ENCODE measurements around the gene CARD14.
"Not testable (repeated sequence)": the region's sequence is repeated elsewhere in the genome, so short reads cannot be mapped to it uniquely, and the experiment has no call there.

Gene CARD14

GRCh38 chr17:80183581-80184422, 14.0 kb downstream of the CARD14 start:
- no peak for DNase-seq (ENCODE audit: low read depth, low spot score)

DNA sequence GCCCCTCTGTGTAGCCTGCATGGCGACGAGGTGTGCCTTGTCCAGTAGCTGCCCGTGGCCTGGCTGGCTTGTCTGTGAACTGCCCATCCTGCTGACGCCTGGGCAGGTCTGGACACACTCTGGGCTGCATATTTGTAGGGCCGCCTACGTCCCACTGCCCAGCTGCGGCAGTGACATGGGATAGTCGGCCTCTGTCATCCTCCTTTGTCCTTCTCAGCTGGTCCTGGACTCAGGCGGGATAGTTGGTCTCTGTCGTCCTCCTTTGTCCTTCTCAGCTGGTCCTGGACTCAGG, 14.5 kb downstream of the CARD14 start:
- no peak for DNase-seq (ENCODE audit: low read depth, low spot score)

DNA sequence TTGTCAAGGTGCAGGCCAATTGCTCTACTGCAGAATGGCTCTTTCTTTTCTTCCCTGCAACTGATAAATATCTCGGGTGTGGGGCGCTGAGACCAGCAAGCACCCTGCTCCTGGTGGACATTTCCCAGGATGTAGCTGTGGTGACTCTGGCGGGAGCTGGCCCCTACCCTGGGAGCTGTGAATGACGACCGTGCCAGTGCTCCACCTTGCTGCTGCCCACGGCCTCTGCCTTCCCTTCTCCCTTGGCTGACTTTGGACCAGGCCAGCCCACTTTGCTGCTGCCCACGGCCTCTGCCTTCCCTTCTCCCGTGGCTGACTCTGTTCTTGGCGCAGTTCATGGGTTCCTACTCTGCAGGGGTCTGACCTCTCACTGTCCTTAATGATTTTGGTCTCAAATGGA, 16.1 kb downstream of the CARD14 start:
- no peak for DNase-seq (ENCODE audit: low read depth, low spot score)

DNA sequence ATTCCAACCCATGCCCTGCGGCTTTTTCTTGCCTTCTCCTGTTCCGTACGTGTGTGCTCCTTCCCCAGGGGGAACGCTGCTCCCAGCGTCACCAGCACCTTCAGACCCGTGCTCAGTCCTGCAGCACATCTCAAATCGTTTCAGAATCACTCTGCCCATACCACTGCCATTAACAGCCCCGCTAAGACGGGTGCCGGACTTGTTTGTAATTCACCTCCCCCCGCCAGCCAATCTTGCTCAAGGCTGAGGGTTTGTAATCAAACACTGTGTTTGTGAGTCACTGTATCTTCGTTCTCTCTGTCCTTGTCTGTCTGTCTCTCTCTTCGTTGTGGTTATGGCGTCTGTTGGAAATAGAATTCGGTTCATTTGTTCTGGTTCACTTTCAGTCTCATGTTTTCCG, 17.3 kb downstream of the CARD14 start:
- DNase-seq (ENCODE audit: low read depth, low spot score): no peak

- DNase-seq (ENCODE audit: low read depth, low spot score): no peak
These were observed 17.7 kb downstream of the CARD14 start for GRCh38 chr17:80187515-80187941.

DNA sequence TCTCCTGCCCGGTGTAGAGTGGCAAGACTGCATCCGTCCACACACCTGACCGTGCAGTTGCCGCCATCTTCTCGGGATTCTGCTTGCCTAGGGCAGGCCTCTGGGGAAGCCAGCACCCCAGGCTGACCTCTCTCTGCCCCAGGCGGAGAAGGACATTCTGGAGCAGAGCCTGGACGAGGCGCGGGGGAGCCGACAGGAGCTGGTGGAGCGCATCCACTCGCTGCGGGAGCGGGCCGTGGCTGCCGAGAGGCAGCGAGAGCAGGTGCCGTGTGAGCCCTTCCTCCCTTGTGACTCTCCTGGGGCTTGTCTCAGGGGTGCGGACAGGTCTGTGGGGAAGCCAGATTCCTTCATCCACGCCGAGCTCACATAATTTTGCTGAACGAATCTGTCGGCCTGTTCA, 19.8 kb downstream of the CARD14 start:
- DNase-seq (ENCODE audit: low read depth, low spot score): no peak

- DNase-seq (ENCODE audit: low read depth, low spot score): no peak
These were observed 20.9 kb downstream of the CARD14 start for GRCh38 chr17:80190716-80191115.

DNA sequence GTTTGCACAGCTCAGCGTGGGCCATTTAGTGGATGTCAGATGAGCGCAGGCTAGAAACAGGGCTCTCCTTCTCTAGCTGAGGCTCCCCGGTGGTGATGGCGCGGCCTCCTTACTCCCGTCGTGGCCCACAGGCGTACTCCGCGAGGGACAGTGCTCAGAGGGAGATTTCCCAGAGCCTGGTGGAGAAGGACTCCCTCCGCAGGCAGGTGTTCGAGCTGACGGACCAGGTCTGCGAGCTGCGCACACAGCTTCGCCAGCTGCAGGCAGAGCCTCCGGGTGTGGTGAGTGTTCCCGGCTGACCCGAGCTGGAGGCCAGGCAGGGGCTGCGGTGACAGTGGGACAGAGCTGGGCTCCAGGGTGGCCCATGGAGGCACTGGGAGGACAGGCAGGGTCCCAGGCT, 21.4 kb downstream of the CARD14 start:
- no peak for DNase-seq (ENCODE audit: low read depth, low spot score)

DNA sequence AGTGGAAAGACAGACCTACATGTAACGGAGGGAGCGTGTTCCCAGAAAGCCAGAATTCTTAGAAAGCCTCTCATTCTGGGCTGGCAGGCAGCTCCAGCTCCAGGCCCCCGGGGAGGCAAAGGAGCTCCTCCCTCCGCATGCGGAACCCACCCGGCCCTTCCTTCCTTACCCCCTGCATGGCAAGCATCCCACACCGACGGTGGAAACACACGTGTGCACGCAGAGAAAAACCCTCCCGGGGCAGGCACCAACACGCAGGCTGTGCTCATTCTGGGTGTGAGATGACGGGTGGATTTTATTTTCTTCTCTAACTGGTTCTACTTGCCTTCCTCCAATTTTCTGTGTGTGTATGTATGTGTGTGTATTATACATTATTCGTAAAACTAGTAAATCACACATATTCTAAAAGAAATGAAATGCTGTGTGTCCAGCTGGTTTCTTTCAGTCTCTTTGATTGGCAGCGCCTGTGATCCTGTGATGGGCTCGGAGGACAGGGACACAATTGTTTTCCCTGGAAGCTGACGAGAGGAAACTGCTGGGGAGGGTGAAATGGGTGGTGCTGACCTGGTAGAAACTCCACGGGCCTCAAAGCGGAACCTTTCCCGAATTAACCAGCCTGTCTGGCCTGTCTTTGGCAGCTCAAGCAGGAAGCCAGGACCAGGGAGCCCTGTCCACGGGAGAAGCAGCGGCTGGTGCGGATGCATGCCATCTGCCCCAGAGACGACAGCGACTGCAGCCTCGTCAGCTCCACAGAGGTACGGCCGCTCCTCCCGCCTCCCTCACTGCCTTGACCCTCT, 22.2 kb downstream of the CARD14 start:
- no peak for DNase-seq (ENCODE audit: low read depth, low spot score)

- no peak for DNase-seq (ENCODE audit: low read depth, low spot score)
These were observed 25.3 kb downstream of the CARD14 start for GRCh38 chr17:80195141-80195540.

GRCh38 chr17:80195671-80196529, 26.1 kb downstream of the CARD14 start:
- peak; percentile 11 for DNase-seq (ENCODE audit: low read depth, low spot score)

DNA sequence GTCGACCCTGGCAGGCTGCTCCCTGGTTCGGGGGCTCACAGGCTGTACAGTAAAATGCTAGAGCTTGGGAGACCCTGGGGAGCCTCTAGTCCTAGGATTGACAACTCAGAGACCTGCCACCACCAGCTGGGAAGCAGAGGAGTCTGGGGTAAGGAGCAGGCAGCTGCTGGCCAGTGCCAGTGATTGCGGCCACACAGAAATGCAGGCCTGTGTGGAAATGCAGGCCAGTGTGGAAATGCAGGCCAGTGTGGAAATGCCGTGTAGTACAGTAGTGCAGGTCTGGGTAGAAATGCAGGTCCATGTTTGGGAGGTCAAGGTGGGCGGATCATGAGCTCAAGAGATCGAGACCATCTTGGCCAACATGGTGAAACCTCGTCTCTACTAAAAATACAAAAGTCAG, 26.8 kb downstream of the CARD14 start:
- DNase-seq (ENCODE audit: low read depth, low spot score): no peak

DNA sequence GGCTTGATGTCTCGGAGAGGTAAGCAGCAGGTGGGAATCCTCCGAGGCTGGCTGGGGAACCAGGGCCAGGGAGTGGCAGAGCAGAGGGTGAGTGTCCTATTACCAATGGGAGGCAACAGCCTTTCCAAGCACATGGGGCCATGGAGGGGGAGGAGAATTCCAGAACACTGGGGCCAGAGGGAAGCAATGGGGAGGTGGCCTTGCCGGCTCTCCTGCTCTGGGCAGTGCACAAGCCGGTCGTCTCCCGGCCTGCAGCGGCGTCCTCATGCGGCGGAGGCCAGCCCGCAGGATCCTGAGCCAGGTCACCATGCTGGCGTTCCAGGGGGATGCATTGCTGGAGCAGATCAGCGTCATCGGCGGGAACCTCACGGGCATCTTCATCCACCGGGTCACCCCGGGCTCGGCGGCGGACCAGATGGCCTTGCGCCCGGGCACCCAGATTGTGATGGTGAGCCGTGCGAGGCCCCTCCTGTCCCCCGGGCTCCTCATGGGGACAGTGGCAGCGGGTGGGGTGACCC, 28.4 kb downstream of the CARD14 start:
- DNase-seq (ENCODE audit: low read depth, low spot score): no peak

DNA sequence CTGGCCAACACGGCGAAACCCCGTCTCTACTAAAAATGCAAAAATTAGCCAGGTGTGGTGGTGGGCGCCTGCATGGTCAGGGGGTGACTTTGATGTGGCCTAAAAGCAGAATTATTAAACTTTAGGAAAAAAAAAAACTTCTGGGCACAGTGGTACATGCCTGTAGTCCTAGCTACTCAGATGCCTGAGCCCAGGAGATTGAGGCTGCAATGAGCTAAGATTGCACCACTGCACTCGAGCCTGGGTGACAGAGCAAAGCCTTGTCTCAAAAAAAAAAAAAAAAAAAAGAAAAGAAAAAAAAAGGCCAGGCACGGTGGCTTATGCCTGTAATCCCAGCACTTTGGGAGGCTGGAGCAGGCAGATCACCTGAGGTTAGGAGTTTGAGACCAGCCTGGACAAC, 29.5 kb downstream of the CARD14 start:
- not testable (repeated sequence) for DNase-seq (ENCODE audit: low read depth, low spot score)

GRCh38 chr17:80201446-80201845, 31.6 kb downstream of the CARD14 start:
- no peak for DNase-seq (ENCODE audit: low read depth, low spot score)

GRCh38 chr17:80202197-80202596, 32.4 kb downstream of the CARD14 start:
- DNase-seq (ENCODE audit: low read depth, low spot score): no peak

DNA sequence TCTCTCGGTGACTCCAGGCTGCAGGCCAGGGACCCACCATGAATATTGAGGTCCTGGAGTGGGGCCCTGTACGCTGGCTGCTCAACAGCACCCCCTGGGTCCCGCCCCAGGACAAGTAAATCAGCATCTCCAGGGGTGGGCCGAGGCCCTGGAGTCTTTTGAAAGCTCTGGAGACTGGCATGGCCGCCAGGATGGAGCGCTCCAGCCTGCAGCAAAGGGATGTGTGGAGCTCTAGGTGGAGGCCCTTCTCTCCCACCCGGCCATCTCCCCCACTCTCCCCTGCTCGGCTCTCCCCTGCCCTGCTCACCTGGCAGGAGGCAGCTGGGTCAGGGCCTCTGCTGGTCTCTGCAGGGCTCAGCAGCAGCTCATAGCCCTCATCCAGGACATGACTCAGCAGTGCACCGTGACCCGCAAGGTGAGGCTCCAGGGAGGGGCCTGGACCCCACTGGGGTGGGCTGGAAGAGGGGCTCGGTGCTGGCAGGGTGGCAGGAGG, 33.7 kb downstream of the CARD14 start:
- DNase-seq (ENCODE audit: low read depth, low spot score): no peak

- no peak for DNase-seq (ENCODE audit: low read depth, low spot score)
These were observed 35.0 kb downstream of the CARD14 start for GRCh38 chr17:80204626-80205468.

DNA sequence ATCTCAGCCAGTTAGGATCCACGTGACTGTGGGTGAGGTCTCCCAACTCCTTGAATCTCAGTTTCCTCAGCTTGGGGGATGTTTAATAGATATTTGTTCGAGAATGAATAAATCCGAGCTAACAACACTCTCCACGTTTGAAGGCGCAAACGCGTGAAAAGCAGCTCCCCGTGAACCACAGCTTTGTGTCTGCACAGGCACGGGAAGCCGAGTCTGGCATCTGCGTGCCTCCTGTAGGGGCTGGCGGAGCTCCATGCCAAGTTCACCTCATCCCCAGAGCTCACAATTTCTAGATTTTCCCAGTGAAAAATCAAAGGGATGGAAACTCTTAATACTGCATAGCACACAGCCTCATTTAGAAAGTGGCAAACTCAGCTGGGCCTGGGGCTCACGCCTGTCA, 36.0 kb downstream of the CARD14 start:
- no peak for DNase-seq (ENCODE audit: low read depth, low spot score)

DNA sequence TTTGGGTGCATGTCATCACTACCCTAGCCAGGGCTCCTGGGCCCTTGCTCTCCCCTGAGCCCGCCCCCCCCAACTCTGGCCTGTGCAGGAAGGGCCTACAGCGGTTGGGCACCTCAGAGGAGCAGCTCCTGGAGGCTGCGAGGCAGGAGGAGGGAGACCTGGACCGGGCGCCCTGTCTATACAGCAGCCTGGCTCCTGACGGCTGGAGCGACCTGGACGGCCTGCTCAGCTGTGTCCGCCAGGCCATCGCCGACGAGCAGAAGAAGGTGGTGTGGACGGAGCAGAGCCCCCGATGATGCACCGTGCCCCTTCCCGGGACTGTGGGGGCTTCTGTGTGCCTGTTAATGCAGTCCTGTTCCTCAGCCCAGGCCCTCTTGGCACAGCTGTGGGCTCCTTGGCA, 38.2 kb downstream of the CARD14 start:
- DNase-seq (ENCODE audit: low read depth, low spot score): no peak

- no peak for DNase-seq (ENCODE audit: low read depth, low spot score)
These were observed 39.9 kb downstream of the CARD14 start for GRCh38 chr17:80209765-80210164.
